ENCODE results near the gene EPAS1. TPM values are rescaled to one million over a fixed set of nuclear protein-coding genes. Genes with fewer than 3 reads are reported as not detected.

The EPAS1 gene
- 16.2 and 19.4 TPM in 2 replicates for total RNA-seq

GRCh38 chr2:46296840-46297545, at the start of gene EPAS1:
Gene EPAS1 (plus strand): TSS chr2:46297407. CDS start chr2:46297912, 505 bp downstream.
- peak within 1 kb of the TSS; percentile 87 for H3K4me3 Mint-ChIP-seq
- peaks cover 2% of the 10 kb centered on the region for H3K36me3 Mint-ChIP-seq (ENCODE audit: low read depth)
- DNase-seq = peak; percentile 96
- H3K27ac Mint-ChIP-seq = peak within 1 kb of the TSS; percentile 66
- H3K27me3 Mint-ChIP-seq = peaks cover 65% of the 10 kb centered on the region
- H3K9me3 Mint-ChIP-seq = no peaks in the 10 kb centered on the region
- H3K4me1 Mint-ChIP-seq = peaks cover 26% of the 10 kb centered on the region
- intact Hi-C loops (cut with micrococcal nuclease) = loop anchor here (2.0 to 5.0 kb wide), 4 partner anchors 55 to 285 kb away; no protein-coding TSS in a partner anchor

- no peak overlapping the region for H3K4me3 Mint-ChIP-seq
- H3K27ac Mint-ChIP-seq = no peak overlapping the region
- no peaks in the 10 kb centered on the region for H3K36me3 Mint-ChIP-seq (ENCODE audit: low read depth)
- DNase-seq = no peak
- intact Hi-C loops (cut with micrococcal nuclease) = no loop called here
- H3K9me3 Mint-ChIP-seq = peaks cover 8% of the 10 kb centered on the region
- H3K27me3 Mint-ChIP-seq = peaks cover 25% of the 10 kb centered on the region
- peaks cover 3% of the 10 kb centered on the region for H3K4me1 Mint-ChIP-seq
Measured at GRCh38 chr2:46248171-46248570, 49.0 kb upstream of the EPAS1 start.

GRCh38 chr2:46249654-46250053, 47.6 kb upstream of the EPAS1 start:
- H3K4me3 Mint-ChIP-seq = no peak overlapping the region
- H3K4me1 Mint-ChIP-seq = peaks cover 3% of the 10 kb centered on the region
- peaks cover 25% of the 10 kb centered on the region for H3K27me3 Mint-ChIP-seq
- H3K9me3 Mint-ChIP-seq = peaks cover 8% of the 10 kb centered on the region
- no peak for DNase-seq
- no peaks in the 10 kb centered on the region for H3K36me3 Mint-ChIP-seq (ENCODE audit: low read depth)
- intact Hi-C loops (cut with micrococcal nuclease) = no loop called here
- H3K27ac Mint-ChIP-seq = no peak overlapping the region

- H3K4me1 Mint-ChIP-seq = peaks cover 3% of the 10 kb centered on the region
- no peak for DNase-seq
- peaks cover 4% of the 10 kb centered on the region for H3K9me3 Mint-ChIP-seq
- intact Hi-C loops (cut with micrococcal nuclease) = no loop called here
- H3K27me3 Mint-ChIP-seq = peaks cover 10% of the 10 kb centered on the region
- H3K4me3 Mint-ChIP-seq = no peak overlapping the region
- no peak overlapping the region for H3K27ac Mint-ChIP-seq
- no peaks in the 10 kb centered on the region for H3K36me3 Mint-ChIP-seq (ENCODE audit: low read depth)
Measured at GRCh38 chr2:46252891-46253659, 44.1 kb upstream of the EPAS1 start.

- Mint-ChIP-seq H3K27ac (no peak overlapping the region), H3K4me3 (no peak overlapping the region), H3K4me1 (peaks cover 2% of the 10 kb centered on the region), H3K36me3 (ENCODE audit: low read depth) (no peaks in the 10 kb centered on the region), H3K9me3 (peaks cover 1% of the 10 kb centered on the region), H3K27me3 (peaks cover 10% of the 10 kb centered on the region)
- no peak for DNase-seq
- intact Hi-C loops (cut with micrococcal nuclease) = no loop called here
Measured at GRCh38 chr2:46254474-46254873, 42.7 kb upstream of the EPAS1 start.

GRCh38 chr2:46256563-46257142, 40.6 kb upstream of the EPAS1 start:
- no peaks in the 10 kb centered on the region for H3K36me3 Mint-ChIP-seq (ENCODE audit: low read depth)
- intact Hi-C loops (cut with micrococcal nuclease) = no loop called here
- no peak overlapping the region for H3K4me3 Mint-ChIP-seq
- H3K27me3 Mint-ChIP-seq = peaks cover 8% of the 10 kb centered on the region
- no peak for DNase-seq
- no peaks in the 10 kb centered on the region for H3K9me3 Mint-ChIP-seq
- no peak overlapping the region for H3K27ac Mint-ChIP-seq
- peaks cover 1% of the 10 kb centered on the region for H3K4me1 Mint-ChIP-seq

- no peak overlapping the region for H3K4me3 Mint-ChIP-seq
- peaks cover 8% of the 10 kb centered on the region for H3K27me3 Mint-ChIP-seq
- no peaks in the 10 kb centered on the region for H3K36me3 Mint-ChIP-seq (ENCODE audit: low read depth)
- no peak for DNase-seq
- peaks cover 1% of the 10 kb centered on the region for H3K4me1 Mint-ChIP-seq
- no peaks in the 10 kb centered on the region for H3K9me3 Mint-ChIP-seq
- intact Hi-C loops (cut with micrococcal nuclease) = no loop called here
- no peak overlapping the region for H3K27ac Mint-ChIP-seq
Measured at GRCh38 chr2:46257476-46257875, 39.7 kb upstream of the EPAS1 start.

GRCh38 chr2:46257980-46258379, 39.2 kb upstream of the EPAS1 start:
- Mint-ChIP-seq H3K27ac (no peak overlapping the region), H3K27me3 (peaks cover 8% of the 10 kb centered on the region), H3K4me1 (peaks cover 1% of the 10 kb centered on the region), H3K4me3 (no peak overlapping the region), H3K36me3 (ENCODE audit: low read depth) (no peaks in the 10 kb centered on the region), H3K9me3 (no peaks in the 10 kb centered on the region)
- no peak for DNase-seq
- intact Hi-C loops (cut with micrococcal nuclease) = no loop called here

- Mint-ChIP-seq H3K9me3 (no peaks in the 10 kb centered on the region), H3K36me3 (ENCODE audit: low read depth) (no peaks in the 10 kb centered on the region), H3K27ac (no peak overlapping the region), H3K27me3 (peaks cover 11% of the 10 kb centered on the region), H3K4me3 (no peak overlapping the region), H3K4me1 (no peaks in the 10 kb centered on the region)
- no peak for DNase-seq
- intact Hi-C loops (cut with micrococcal nuclease) = no loop called here
Measured at GRCh38 chr2:46258937-46259776, 38.0 kb upstream of the EPAS1 start.

GRCh38 chr2:46259777-46260168, 37.4 kb upstream of the EPAS1 start:
- Mint-ChIP-seq H3K4me1 (no peaks in the 10 kb centered on the region), H3K4me3 (no peak overlapping the region), H3K27me3 (peaks cover 13% of the 10 kb centered on the region), H3K27ac (no peak overlapping the region), H3K9me3 (no peaks in the 10 kb centered on the region), H3K36me3 (ENCODE audit: low read depth) (no peaks in the 10 kb centered on the region)
- intact Hi-C loops (cut with micrococcal nuclease) = no loop called here
- no peak for DNase-seq

- intact Hi-C loops (cut with micrococcal nuclease) = no loop called here
- no peak for DNase-seq
- Mint-ChIP-seq H3K4me3 (no peak overlapping the region), H3K27me3 (peaks cover 16% of the 10 kb centered on the region), H3K27ac (no peak overlapping the region), H3K4me1 (no peaks in the 10 kb centered on the region), H3K9me3 (no peaks in the 10 kb centered on the region), H3K36me3 (ENCODE audit: low read depth) (no peaks in the 10 kb centered on the region)
Measured at GRCh38 chr2:46260305-46260704, 36.9 kb upstream of the EPAS1 start.

- no peaks in the 10 kb centered on the region for H3K36me3 Mint-ChIP-seq (ENCODE audit: low read depth)
- peaks cover 22% of the 10 kb centered on the region for H3K27me3 Mint-ChIP-seq
- peaks cover under 1% of the 10 kb centered on the region for H3K4me1 Mint-ChIP-seq
- no peak for DNase-seq
- H3K9me3 Mint-ChIP-seq = no peaks in the 10 kb centered on the region
- intact Hi-C loops (cut with micrococcal nuclease) = no loop called here
- no peak overlapping the region for H3K27ac Mint-ChIP-seq
- no peak overlapping the region for H3K4me3 Mint-ChIP-seq
Measured at GRCh38 chr2:46262248-46262938, 34.8 kb upstream of the EPAS1 start.

- peaks cover 21% of the 10 kb centered on the region for H3K27me3 Mint-ChIP-seq
Measured at GRCh38 chr2:46263347-46263746, 33.9 kb upstream of the EPAS1 start.

More at GRCh38 chr2:46263347-46263746, 33.9 kb upstream of the EPAS1 start:
- H3K4me1 Mint-ChIP-seq = peaks cover 7% of the 10 kb centered on the region
- H3K4me3 Mint-ChIP-seq = no peak overlapping the region
- DNase-seq = no peak
- H3K9me3 Mint-ChIP-seq = no peaks in the 10 kb centered on the region
- H3K27ac Mint-ChIP-seq = no peak overlapping the region
- intact Hi-C loops (cut with micrococcal nuclease) = no loop called here
- H3K36me3 Mint-ChIP-seq (ENCODE audit: low read depth) = no peaks in the 10 kb centered on the region

Data from activated CD4-positive, alpha-beta T cell treated with anti-CD3 and anti-CD28 coated beads, Interleukin-2, amount 10 ng/mL, durations not matched to agents 24 days and 14 days (primary cell).